ENCODE measurements around the gene ZNHIT2. TPM values are rescaled to one million over a fixed set of nuclear protein-coding genes. Genes with fewer than 3 reads are reported as not detected.
A peak's percentile ranks its signal among the peaks of the same experiment; 100 is the strongest.

The ZNHIT2 gene
- total RNA-seq, 2 donors from 2014 or later, result 8.7 to 12.0 TPM

DNA sequence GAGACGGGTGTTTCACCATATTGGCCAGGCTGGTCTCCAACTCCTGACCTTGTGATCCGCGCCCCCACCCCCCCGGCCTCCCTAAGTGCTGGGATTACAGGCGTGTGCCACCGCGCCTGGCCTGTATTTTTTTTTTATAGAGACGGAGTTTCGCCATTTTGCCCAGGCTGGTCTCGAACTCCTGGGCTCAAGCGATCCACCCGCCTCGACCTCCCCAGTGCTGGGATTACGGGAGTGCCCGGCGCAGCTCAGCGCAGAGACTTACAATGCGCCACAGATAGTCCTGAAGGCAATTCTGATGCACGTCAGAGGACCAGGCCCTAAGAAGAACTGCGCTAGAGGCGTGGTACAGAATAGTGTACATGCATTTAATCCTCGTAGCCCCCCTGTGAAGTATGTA is 22.1 kb downstream of the ZNHIT2 start:
- Histone ChIP-seq H3K4me1 (peaks cover 0 to 17% of the 10 kb centered on the region in 2 donors), H3K36me3 (no peaks in the 10 kb centered on the region), H3K27ac (peak overlapping the region in 1 of 2 donors; percentile 96), H3K27me3 (no peaks in the 10 kb centered on the region), H3K9me3 (no peaks in the 10 kb centered on the region), H3K4me3 (peak overlapping the region in 1 of 2 donors; percentile 86)
- DNase-seq (ENCODE audit: low spot score), result no peak
- TF ChIP-seq, protein P1, sequence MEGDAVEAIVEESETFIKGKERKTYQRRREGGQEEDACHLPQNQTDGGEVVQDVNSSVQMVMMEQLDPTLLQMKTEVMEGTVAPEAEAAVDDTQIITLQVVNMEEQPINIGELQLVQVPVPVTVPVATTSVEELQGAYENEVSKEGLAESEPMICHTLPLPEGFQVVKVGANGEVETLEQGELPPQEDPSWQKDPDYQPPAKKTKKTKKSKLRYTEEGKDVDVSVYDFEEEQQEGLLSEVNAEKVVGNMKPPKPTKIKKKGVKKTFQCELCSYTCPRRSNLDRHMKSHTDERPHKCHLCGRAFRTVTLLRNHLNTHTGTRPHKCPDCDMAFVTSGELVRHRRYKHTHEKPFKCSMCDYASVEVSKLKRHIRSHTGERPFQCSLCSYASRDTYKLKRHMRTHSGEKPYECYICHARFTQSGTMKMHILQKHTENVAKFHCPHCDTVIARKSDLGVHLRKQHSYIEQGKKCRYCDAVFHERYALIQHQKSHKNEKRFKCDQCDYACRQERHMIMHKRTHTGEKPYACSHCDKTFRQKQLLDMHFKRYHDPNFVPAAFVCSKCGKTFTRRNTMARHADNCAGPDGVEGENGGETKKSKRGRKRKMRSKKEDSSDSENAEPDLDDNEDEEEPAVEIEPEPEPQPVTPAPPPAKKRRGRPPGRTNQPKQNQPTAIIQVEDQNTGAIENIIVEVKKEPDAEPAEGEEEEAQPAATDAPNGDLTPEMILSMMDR (IDR thresholded peaks at IDR 0.05), result no peak

DNA sequence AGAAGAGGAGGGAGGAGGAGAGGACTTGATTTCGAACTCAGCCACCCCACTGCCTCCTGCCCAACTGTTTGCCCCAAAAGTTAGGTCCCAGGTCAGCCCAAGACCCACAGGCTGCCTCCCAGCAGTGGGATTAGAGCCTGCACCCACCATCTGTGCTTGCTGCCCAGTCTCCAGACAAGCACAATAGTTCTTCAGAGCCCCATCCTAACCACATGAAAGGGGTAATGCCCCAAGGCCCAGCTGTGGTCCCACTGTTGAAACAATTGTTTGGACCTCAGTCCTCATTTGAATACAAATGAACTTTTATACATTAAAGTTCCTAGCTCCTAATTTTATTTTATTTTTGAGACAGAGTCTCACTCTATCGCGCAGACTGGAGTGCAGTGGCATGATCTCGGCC is 26.9 kb downstream of the ZNHIT2 start:
- Histone ChIP-seq H3K36me3 (peaks cover 24% of the 10 kb centered on the region), H3K27ac (no peak overlapping the region), H3K4me3 (no peak overlapping the region), H3K27me3 (no peaks in the 10 kb centered on the region), H3K4me1 (peaks cover 0 to 5% of the 10 kb centered on the region in 2 donors), H3K9me3 (no peaks in the 10 kb centered on the region)
- DNase-seq (ENCODE audit: low spot score), result no peak
- TF ChIP-seq, protein P1 (IDR thresholded peaks at IDR 0.05), result no peak

GRCh38 chr11:65089621-65090020 is 27.9 kb downstream of the ZNHIT2 start:
- TF ChIP-seq, protein P1 (IDR thresholded peaks at IDR 0.05), result no peak
- Histone ChIP-seq H3K9me3 (no peaks in the 10 kb centered on the region), H3K4me3 (no peak overlapping the region), H3K4me1 (peaks cover 0 to 12% of the 10 kb centered on the region in 2 donors), H3K27me3 (no peaks in the 10 kb centered on the region), H3K27ac (no peak overlapping the region), H3K36me3 (peaks cover 24% of the 10 kb centered on the region)
- DNase-seq (ENCODE audit: low spot score), result no peak

GRCh38 chr11:65087827-65088226 is 29.7 kb downstream of the ZNHIT2 start:
- Histone ChIP-seq H3K36me3 (peaks cover 24% of the 10 kb centered on the region), H3K27ac (no peak overlapping the region), H3K4me1 (peaks cover 0 to 24% of the 10 kb centered on the region in 2 donors), H3K27me3 (no peaks in the 10 kb centered on the region), H3K4me3 (no peak overlapping the region), H3K9me3 (no peaks in the 10 kb centered on the region)
- no peak for DNase-seq (ENCODE audit: low spot score)
- TF ChIP-seq, protein P1 (IDR thresholded peaks at IDR 0.05), result no peak

GRCh38 chr11:65087216-65087615 is 30.3 kb downstream of the ZNHIT2 start:
- Histone ChIP-seq H3K9me3 (no peaks in the 10 kb centered on the region), H3K27ac (no peak overlapping the region), H3K4me3 (no peak overlapping the region), H3K4me1 (peaks cover 0 to 24% of the 10 kb centered on the region in 2 donors), H3K36me3 (peaks cover 24% of the 10 kb centered on the region), H3K27me3 (no peaks in the 10 kb centered on the region)
- no peak for DNase-seq (ENCODE audit: low spot score)
- TF ChIP-seq, protein P1 (IDR thresholded peaks at IDR 0.05), result no peak

DNA sequence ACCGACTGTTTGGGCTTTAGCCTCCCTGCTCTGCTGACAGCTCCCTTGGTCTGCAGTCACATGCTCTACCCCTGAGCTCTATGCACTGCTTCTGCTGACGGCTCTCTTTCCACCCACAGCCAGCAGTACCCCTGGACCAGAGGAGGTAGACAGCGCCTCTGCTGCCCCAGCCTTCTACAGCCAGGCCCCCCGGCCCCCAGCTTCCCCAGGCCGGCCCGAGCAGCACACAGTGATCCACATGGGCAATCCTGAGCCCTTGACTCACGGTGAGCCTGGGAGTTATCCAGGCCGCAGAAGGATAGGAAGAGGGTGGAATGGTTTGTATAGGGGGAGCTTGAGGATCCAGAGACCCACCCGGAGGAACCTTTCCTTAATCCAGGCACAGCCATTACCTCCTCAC is 30.7 kb downstream of the ZNHIT2 start:
- Histone ChIP-seq H3K27ac (no peak overlapping the region), H3K9me3 (no peaks in the 10 kb centered on the region), H3K4me1 (peaks cover 0 to 24% of the 10 kb centered on the region in 2 donors), H3K27me3 (no peaks in the 10 kb centered on the region), H3K36me3 (peaks cover 24% of the 10 kb centered on the region), H3K4me3 (no peak overlapping the region)
- TF ChIP-seq, protein P1 (IDR thresholded peaks at IDR 0.05), result no peak
- DNase-seq (ENCODE audit: low spot score), result no peak

Measured in right atrium auricular region (tissue), 2 donors.